H1 (cell line): Measurements from ENCODE around the gene INPP4B. TPM values are rescaled to one million over a fixed set of nuclear protein-coding genes. Genes with fewer than 3 reads are reported as not detected.

ENCODE experiments used
- CTCF ChIA-PET: fragments of 300-600 bp; sonication (Branson Sonifier 250); formaldehyde crosslinking; loops from one replicate; lab custom pipeline; 2021; ENCODE audit not compliant: partially characterized antibody; lab: Charles Lee
- POLR2A ChIA-PET: fragments of 300-600 bp; sonication (Branson Sonifier 250); formaldehyde crosslinking; loops from one replicate; lab custom pipeline; 2021; ENCODE audit warnings: inconsistent platforms; ENCODE audit not compliant: partially characterized antibody; lab: Charles Lee
- DNase-seq, 2 experiments: peaks; one replicate each; pipeline versions ENCODE4 v3.0.0 to v3.0.0-alpha.2; 2010 to 2022; ENCODE audit warnings: low spot score in 2 of 2, low read depth in 1 of 2, mixed read lengths in 1 of 2
- FAIRE-seq: peaks from 2 replicates; lab custom pipeline; 2011; peaks lifted over from hg19 to GRCh38; lab: Jason Lieb, UNC
- H2AFZ ChIP-seq: 2 replicates; pipeline ENCODE4 v1.8.1; 2012; ENCODE audit warnings: low read length, inconsistent platforms
- H2AK5ac ChIP-seq: 2 replicates; pipeline ENCODE4 v1.6.1; 2013; ENCODE audit warnings: low read depth, low read length
- H2BK120ac ChIP-seq: replicated peaks from 2 replicates; pipeline ENCODE3; 2013; ENCODE audit warnings: low read depth, low read length, inconsistent platforms
- H2BK12ac ChIP-seq: 2 replicates; pipeline ENCODE4 v1.6.1; 2013; ENCODE audit warnings: low read depth, low read length
- H2BK15ac ChIP-seq: 2 replicates; pipeline ENCODE4 v1.6.1; 2013; ENCODE audit warnings: low read length
- H2BK20ac ChIP-seq: 2 replicates; pipeline ENCODE4 v1.6.1; 2013; ENCODE audit warnings: low read length
- H2BK5ac ChIP-seq: 2 replicates; pipeline ENCODE4 v1.6.1; 2013; ENCODE audit warnings: low read depth, low read length
- H3K14ac ChIP-seq: 2 replicates; pipeline ENCODE4 v1.6.1; 2013; ENCODE audit warnings: inconsistent platforms; ENCODE audit not compliant: insufficient read length
- H3K18ac ChIP-seq: 2 replicates; pipeline ENCODE4 v1.6.1; 2013; ENCODE audit warnings: low read length; ENCODE audit errors: extremely low read depth
- H3K23ac ChIP-seq: 2 replicates; pipeline ENCODE4 v1.6.1; 2013; ENCODE audit warnings: inconsistent platforms; ENCODE audit not compliant: insufficient read length
- H3K23me2 ChIP-seq: 2 replicates; pipeline ENCODE4 v1.6.1; 2013; ENCODE audit warnings: low read depth, low read length
- H3K27ac ChIP-seq: 2 replicates; pipeline ENCODE4 v1.6.1; 2011; ENCODE audit warnings: low read depth, low read length, inconsistent platforms
- H3K27me3 ChIP-seq, 4 experiments: replicated peaks in 1 of 4; 1 replicate in 1 of 4; 2 replicates in 3 of 4; pipeline versions ENCODE4 v1.6.1 to v1.8.1; 2011 to 2013; ENCODE audit warnings: low read length in 3 of 4, mild to moderate bottlenecking in 3 of 4, inconsistent platforms in 2 of 4, mixed read lengths in 2 of 4, moderate library complexity in 1 of 4; ENCODE audit not compliant: control insufficient read depth in 3 of 4, insufficient read depth in 3 of 4; ENCODE audit errors: extremely low read depth in 1 of 4
- H3K36me3 ChIP-seq, 4 experiments: 2 replicates each; pipeline versions ENCODE4 v1.6.1 to v1.8.1; 2011 to 2013; ENCODE audit warnings: mild to moderate bottlenecking in 4 of 4, low read length in 3 of 4, moderate library complexity in 2 of 4, control low read depth in 1 of 4, inconsistent platforms in 1 of 4; ENCODE audit not compliant: insufficient read depth in 4 of 4, control insufficient read depth in 2 of 4
- H3K4ac ChIP-seq: replicated peaks from 2 replicates; pipeline ENCODE3; 2013; ENCODE audit warnings: low read length, low read depth, mixed read lengths, inconsistent platforms; ENCODE audit not compliant: insufficient read length
- H3K4me1 ChIP-seq, 4 experiments: replicated peaks in 1 of 4; 1 replicate in 1 of 4; 2 replicates in 3 of 4; pipeline versions ENCODE4 v1.6.1 to v1.8.1; 2011 to 2013; ENCODE audit warnings: low read length in 3 of 4, inconsistent platforms in 2 of 4, mixed read lengths in 1 of 4; ENCODE audit not compliant: insufficient read depth in 4 of 4, control insufficient read depth in 3 of 4
- H3K4me2 ChIP-seq, 2 experiments: 2 replicates each; pipeline versions ENCODE4 v1.6.1 to v1.8.1; 2011 to 2013; ENCODE audit warnings: low read depth in 2 of 2, low read length in 2 of 2, control low read depth in 1 of 2, inconsistent platforms in 1 of 2, mild to moderate bottlenecking in 1 of 2; ENCODE audit not compliant: insufficient read depth in 1 of 2
- H3K4me3 ChIP-seq, 4 experiments: fragments of 200-600, 300-600 bp in 1 of 4; sonication (generic), shearing (Covaris generic), sonication (Bioruptor Twin) in 1 of 4; 2 replicates each; pipeline versions ENCODE4 v1.5.1 to v1.8.1; 2011 to 2016; ENCODE audit warnings: low read length in 4 of 4, low read depth in 3 of 4, control low read depth in 2 of 4, inconsistent platforms in 2 of 4, mild to moderate bottlenecking in 2 of 4, mixed read lengths in 1 of 4, moderate library complexity in 1 of 4; ENCODE audit not compliant: insufficient read depth in 2 of 4; ENCODE audit errors: extremely low read depth in 1 of 4
- H3K56ac ChIP-seq: replicated peaks from 2 replicates; pipeline ENCODE3; 2013; ENCODE audit warnings: low read depth, mild to moderate bottlenecking, mixed read lengths, low read length, inconsistent platforms; ENCODE audit not compliant: insufficient read length
- H3K79me1 ChIP-seq: 2 replicates; pipeline ENCODE4 v1.6.1; 2013; ENCODE audit warnings: low read depth, low read length, control low read depth
- H3K79me2 ChIP-seq, 2 experiments: 2 replicates each; pipeline versions ENCODE4 v1.6.1 to v1.8.1; 2012 to 2013; ENCODE audit warnings: low read length in 2 of 2, mild to moderate bottlenecking in 2 of 2, inconsistent platforms in 1 of 2; ENCODE audit not compliant: insufficient read depth in 2 of 2, control insufficient read depth in 1 of 2
- H3K9ac ChIP-seq, 4 experiments: replicated peaks in 1 of 4; 1 replicate in 1 of 4; 2 replicates in 3 of 4; pipeline versions ENCODE4 v1.6.1 to v1.8.1; 2011 to 2013; ENCODE audit warnings: low read depth in 3 of 4, low read length in 3 of 4, control low read depth in 2 of 4, mild to moderate bottlenecking in 2 of 4, moderate library complexity in 2 of 4, inconsistent platforms in 1 of 4; ENCODE audit errors: extremely low read depth in 1 of 4
- H3K9me3 ChIP-seq, 2 experiments: 2 replicates each; pipeline versions ENCODE4 v1.6.1 to v1.8.1; 2012 to 2013; ENCODE audit warnings: mild to moderate bottlenecking in 2 of 2, moderate library complexity in 2 of 2, control low read depth in 1 of 2, inconsistent platforms in 1 of 2, low read depth in 1 of 2, low read length in 1 of 2, mixed read lengths in 1 of 2; ENCODE audit not compliant: insufficient read depth in 2 of 2
- H4K20me1 ChIP-seq, 2 experiments: replicated peaks in 1 of 2; 2 replicates each; pipeline versions ENCODE3 to v1.8.1; 2011 to 2013; ENCODE audit warnings: inconsistent platforms in 2 of 2, low read length in 2 of 2, mild to moderate bottlenecking in 1 of 2; ENCODE audit not compliant: insufficient read depth in 2 of 2, control insufficient read depth in 1 of 2
- H4K5ac ChIP-seq: 2 replicates; pipeline ENCODE4 v1.6.1; 2013; ENCODE audit warnings: low read length, low read depth, mixed read lengths, inconsistent platforms; ENCODE audit not compliant: insufficient read length
- H4K8ac ChIP-seq: 2 replicates; pipeline ENCODE4 v1.8.0; 2013; ENCODE audit warnings: mild to moderate bottlenecking, moderate library complexity, low read length, inconsistent platforms; ENCODE audit not compliant: insufficient read depth; ENCODE audit errors: extremely low read depth
- H4K91ac ChIP-seq: replicated peaks from 2 replicates; pipeline ENCODE3; 2013; ENCODE audit warnings: low read length, mixed read lengths, inconsistent platforms; ENCODE audit not compliant: insufficient read length
- CBX8 ChIP-seq: fragments of 300-800, 300-1000 bp; sonication (generic); IDR thresholded peaks from 2 replicates; pipeline ENCODE4 v1.7.1; 2016; ENCODE audit warnings: low read depth, low read length, borderline replicate concordance
- CTBP2 ChIP-seq: IDR thresholded peaks from 2 replicates; pipeline ENCODE4 v1.7.0; 2011; ENCODE audit warnings: borderline replicate concordance, mild to moderate bottlenecking, moderate library complexity, mixed read lengths, low read length; ENCODE audit not compliant: insufficient read depth, insufficient read length
- RBBP5 ChIP-seq: IDR thresholded peaks from 2 replicates; pipeline ENCODE4 v1.7.1; 2012; ENCODE audit warnings: low read depth, mild to moderate bottlenecking, inconsistent platforms, low read length, moderate library complexity, borderline replicate concordance
- RFX5 ChIP-seq: IDR thresholded peaks from 2 replicates; pipeline ENCODE4 v1.6.1; 2011; ENCODE audit warnings: low read depth, low read length, improper control_type of control experiment, borderline replicate concordance
- WGBS, 2 experiments: shearing (Covaris generic) in 1 of 2; methylation state at CpG; one replicate each; pipeline versions ENCODE4 v1.1.6 to v1.1.7; 2013 to 2015; ENCODE audit warnings: low lambda C conversion rate in 2 of 2, mixed read lengths in 2 of 2, inconsistent platforms in 1 of 2, low coverage in 1 of 2, missing lambda C conversion rate in 1 of 2; ENCODE audit not compliant: insufficient replicate concordance in 2 of 2, insufficient coverage in 1 of 2, insufficient read length in 1 of 2; ENCODE audit errors: extremely low coverage in 1 of 2, missing lambda C conversion rate in 1 of 2; 5-methylcytosine and 5-hydroxymethylcytosine counted together
- polyA plus RNA-seq, 7 experiments: library from polyadenylated mRNA; depleted of rRNA in 3 of 7; stranded (reverse) in 5 of 7; unstranded in 2 of 7; fragments of >200 nt in 5 of 7; fragments of 200-250 nt in 2 of 7; gene quantifications; 1 replicate in 5 of 7; 2 replicates in 1 of 7; 4 replicates in 1 of 7; pipeline versions ENCODE4 v1.2.1 to v1.2.3, GENCODE V29; 2011 to 2013; ENCODE audit warnings: missing spikeins in 2 of 7, mixed read lengths in 2 of 7
- total RNA-seq: library from RNA; stranded (reverse); fragmentation: NEBNext Ultra II Directional; extraction: Animal tissue kit (Norgen Biotek cat#: 25700); gene quantifications from 2 replicates; pipeline ENCODE4 v1.2.1, GENCODE V29; 2021
- TF ChIP-seq, protein P1 (sequence below), 3 experiments: IDR thresholded peaks; 1 replicate in 2 of 3; 2 replicates in 1 of 3; pipeline versions ENCODE4 v1.5.1 to v1.6.1; 2011; ENCODE audit warnings: low read length in 3 of 3, mild to moderate bottlenecking in 3 of 3, inconsistent platforms in 2 of 3, low read depth in 1 of 3, moderate library complexity in 1 of 3; ENCODE audit not compliant: insufficient read depth in 1 of 3; ENCODE audit errors: control extremely low read depth in 1 of 3

INPP4B gene
- total and polyA plus RNA-seq, 2 of the 8 experiments (the other 6 are each of a cell fraction or from before 2014, with no cell fraction given), result 0.11 to 0.54 TPM

DNA sequence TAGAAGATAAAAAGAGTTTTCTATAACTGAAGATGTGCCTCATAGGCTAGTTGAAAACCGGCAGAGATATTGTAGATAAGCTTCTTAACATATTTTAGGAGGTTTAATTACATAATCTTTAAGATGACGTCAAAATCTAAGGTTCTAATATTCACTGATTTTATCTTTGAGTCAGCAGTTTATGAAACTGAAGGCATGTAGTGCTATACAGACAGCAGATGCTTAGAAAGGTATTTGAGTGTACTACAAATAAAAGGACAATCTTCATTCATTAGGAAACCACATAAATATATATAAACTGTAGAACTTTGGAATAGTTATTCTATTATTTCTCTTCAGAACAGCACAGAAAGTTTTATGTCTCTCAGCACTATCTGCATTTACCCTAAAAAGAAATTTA is 704.9 kb downstream of the INPP4B start:
- no peak overlapping the region for H3K56ac ChIP-seq

More for the DNA sequence above, 704.9 kb downstream of the INPP4B start:
- H2AFZ ChIP-seq, result no peak overlapping the region
- no peaks in the 10 kb centered on the region for H3K79me2 ChIP-seq
- no peak overlapping the region for H2AK5ac ChIP-seq
- no peaks in the 10 kb centered on the region for H3K4me1 ChIP-seq
- no peaks in the 10 kb centered on the region for H3K23me2 ChIP-seq
- H2BK120ac ChIP-seq, result no peak overlapping the region
- no peak overlapping the region for H3K4me2 ChIP-seq
- no peak overlapping the region for H4K5ac ChIP-seq
- no peak overlapping the region for H3K18ac ChIP-seq
- 91% methylated on average over 2 of the region's 2 CpGs; no CpG with 5 or more reads in 1 of the 2 experiments for WGBS, 2 experiments
- no peak overlapping the region for H4K91ac ChIP-seq
- H3K9ac ChIP-seq, result no peak overlapping the region
- H3K9me3 ChIP-seq, result no peaks in the 10 kb centered on the region
- H3K36me3 ChIP-seq, result no peaks in the 10 kb centered on the region
- no peak overlapping the region for H3K4me3 ChIP-seq
- H2BK15ac ChIP-seq, result no peak overlapping the region
- no peaks in the 10 kb centered on the region for H4K20me1 ChIP-seq
- no peak overlapping the region for H2BK12ac ChIP-seq
- CTCF ChIA-PET, result no interaction called here
- no peak for TF ChIP-seq CBX8
- TF ChIP-seq RBBP5, result no peak
- TF ChIP-seq RFX5, result no peak
- TF ChIP-seq, protein P1, sequence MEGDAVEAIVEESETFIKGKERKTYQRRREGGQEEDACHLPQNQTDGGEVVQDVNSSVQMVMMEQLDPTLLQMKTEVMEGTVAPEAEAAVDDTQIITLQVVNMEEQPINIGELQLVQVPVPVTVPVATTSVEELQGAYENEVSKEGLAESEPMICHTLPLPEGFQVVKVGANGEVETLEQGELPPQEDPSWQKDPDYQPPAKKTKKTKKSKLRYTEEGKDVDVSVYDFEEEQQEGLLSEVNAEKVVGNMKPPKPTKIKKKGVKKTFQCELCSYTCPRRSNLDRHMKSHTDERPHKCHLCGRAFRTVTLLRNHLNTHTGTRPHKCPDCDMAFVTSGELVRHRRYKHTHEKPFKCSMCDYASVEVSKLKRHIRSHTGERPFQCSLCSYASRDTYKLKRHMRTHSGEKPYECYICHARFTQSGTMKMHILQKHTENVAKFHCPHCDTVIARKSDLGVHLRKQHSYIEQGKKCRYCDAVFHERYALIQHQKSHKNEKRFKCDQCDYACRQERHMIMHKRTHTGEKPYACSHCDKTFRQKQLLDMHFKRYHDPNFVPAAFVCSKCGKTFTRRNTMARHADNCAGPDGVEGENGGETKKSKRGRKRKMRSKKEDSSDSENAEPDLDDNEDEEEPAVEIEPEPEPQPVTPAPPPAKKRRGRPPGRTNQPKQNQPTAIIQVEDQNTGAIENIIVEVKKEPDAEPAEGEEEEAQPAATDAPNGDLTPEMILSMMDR (IDR thresholded peaks at IDR 0.05; ENCODE audit: control extremely low read depth in 1 of 3, insufficient read depth in 1 of 3, low read depth in 1 of 3, low read length in 3 of 3), result no peak
- no peak for TF ChIP-seq CTBP2
- H3K27me3 ChIP-seq, result no peaks in the 10 kb centered on the region
- H2BK5ac ChIP-seq, result no peak overlapping the region
- no peak overlapping the region for H2BK20ac ChIP-seq
- no peaks in the 10 kb centered on the region for H3K79me1 ChIP-seq
- DNase-seq (no peak), FAIRE-seq (no peak)
- no peak overlapping the region for H3K23ac ChIP-seq
- POLR2A ChIA-PET, result no interaction called here
- H4K8ac ChIP-seq, result no peak overlapping the region
- no peak overlapping the region for H3K27ac ChIP-seq
- no peak overlapping the region for H3K14ac ChIP-seq
- no peak overlapping the region for H3K4ac ChIP-seq
